Measurements from ENCODE around the gene ANKRD13B.
"Not testable (repeated sequence)": the region's sequence is repeated elsewhere in the genome, so short reads cannot be mapped to it uniquely, and the experiment has no call there.

ANKRD13B gene

GRCh38 chr17:29592850-29593551 lies at the start of gene ANKRD13B:
TSS of gene ANKRD13B (plus strand) at chr17:29593132. CDS start at chr17:29593622, 490 bp downstream.
- no peaks in the 10 kb centered on the region for H3K36me3 ChIP-seq (ENCODE audit: control insufficient read depth in 5 of 5, insufficient read depth in 5 of 5, low read length in 5 of 5)
- peak within 1 kb of the TSS in 4 of 5 donors; percentile 41 to 66 (median 59) for H3K9ac ChIP-seq (ENCODE audit: low read length in 5 of 5)

GRCh38 chr17:29544066-29544465 lies 48.9 kb upstream of the ANKRD13B start:
- H3K27me3 ChIP-seq (ENCODE audit: control insufficient read depth in 5 of 5, insufficient read depth in 4 of 5, low read length in 5 of 5): no peaks in the 10 kb centered on the region
- no peaks in the 10 kb centered on the region for H3K9me3 ChIP-seq (ENCODE audit: control insufficient read depth in 5 of 5, low read length in 5 of 5)
- H3K4me3 ChIP-seq (ENCODE audit: low read depth in 1 of 5, low read length in 5 of 5): no peak overlapping the region
- no peak overlapping the region for H3K9ac ChIP-seq (ENCODE audit: low read length in 5 of 5)
- H3K4me1 ChIP-seq (ENCODE audit: control insufficient read depth in 5 of 5, insufficient read depth in 5 of 5, low read length in 5 of 5): peaks cover 0 to 14% (median 5%) of the 10 kb centered on the region in 5 donors
- H3K36me3 ChIP-seq (ENCODE audit: control insufficient read depth in 5 of 5, insufficient read depth in 5 of 5, low read length in 5 of 5): peaks cover 18 to 38% (median 28%) of the 10 kb centered on the region in 5 donors
- H3K27ac ChIP-seq (ENCODE audit: low read depth, low read length): no peak overlapping the region

More at GRCh38 chr17:29592850-29593551, at the start of gene ANKRD13B:
- Histone ChIP-seq H3K27me3 (ENCODE audit: control insufficient read depth in 5 of 5, insufficient read depth in 4 of 5, low read length in 5 of 5) (no peaks in the 10 kb centered on the region), H3K4me3 (ENCODE audit: low read depth in 1 of 5, low read length in 5 of 5) (peak within 1 kb of the TSS in 4 of 5 donors; percentile 66 to 79 (median 72)), H3K9me3 (ENCODE audit: control insufficient read depth in 5 of 5, low read length in 5 of 5) (no peaks in the 10 kb centered on the region), H3K4me1 (ENCODE audit: control insufficient read depth in 5 of 5, insufficient read depth in 5 of 5, low read length in 5 of 5) (peaks cover 14 to 87% (median 79%) of the 10 kb centered on the region in 5 donors), H3K27ac (ENCODE audit: low read depth, low read length) (peak within 1 kb of the TSS; percentile 81)

- Histone ChIP-seq H3K27me3 (ENCODE audit: control insufficient read depth in 5 of 5, insufficient read depth in 4 of 5, low read length in 5 of 5) (no peaks in the 10 kb centered on the region), H3K4me1 (ENCODE audit: control insufficient read depth in 5 of 5, insufficient read depth in 5 of 5, low read length in 5 of 5) (peaks cover 4 to 27% (median 16%) of the 10 kb centered on the region in 5 donors), H3K9me3 (ENCODE audit: control insufficient read depth in 5 of 5, low read length in 5 of 5) (no peaks in the 10 kb centered on the region), H3K27ac (ENCODE audit: low read depth, low read length) (no peak overlapping the region), H3K9ac (ENCODE audit: low read length in 5 of 5) (no peak overlapping the region), H3K36me3 (ENCODE audit: control insufficient read depth in 5 of 5, insufficient read depth in 5 of 5, low read length in 5 of 5) (peaks cover 18 to 30% (median 25%) of the 10 kb centered on the region in 5 donors), H3K4me3 (ENCODE audit: low read depth in 1 of 5, low read length in 5 of 5) (no peak overlapping the region)
Measured at GRCh38 chr17:29546085-29546484, 46.8 kb upstream of the ANKRD13B start.

- Histone ChIP-seq H3K9ac (ENCODE audit: low read length in 5 of 5) (no peak overlapping the region), H3K4me1 (ENCODE audit: control insufficient read depth in 5 of 5, insufficient read depth in 5 of 5, low read length in 5 of 5) (peaks cover 4 to 33% (median 17%) of the 10 kb centered on the region in 5 donors), H3K27ac (ENCODE audit: low read depth, low read length) (no peak overlapping the region), H3K4me3 (ENCODE audit: low read depth in 1 of 5, low read length in 5 of 5) (no peak overlapping the region), H3K36me3 (ENCODE audit: control insufficient read depth in 5 of 5, insufficient read depth in 5 of 5, low read length in 5 of 5) (peaks cover 18 to 26% (median 24%) of the 10 kb centered on the region in 5 donors), H3K9me3 (ENCODE audit: control insufficient read depth in 5 of 5, low read length in 5 of 5) (no peaks in the 10 kb centered on the region), H3K27me3 (ENCODE audit: control insufficient read depth in 5 of 5, insufficient read depth in 4 of 5, low read length in 5 of 5) (no peaks in the 10 kb centered on the region)
Measured at GRCh38 chr17:29546830-29547229, 46.1 kb upstream of the ANKRD13B start.

- Histone ChIP-seq H3K27me3 (ENCODE audit: control insufficient read depth in 5 of 5, insufficient read depth in 4 of 5, low read length in 5 of 5) (no peaks in the 10 kb centered on the region), H3K27ac (ENCODE audit: low read depth, low read length) (no peak overlapping the region), H3K9me3 (ENCODE audit: control insufficient read depth in 5 of 5, low read length in 5 of 5) (no peaks in the 10 kb centered on the region), H3K4me3 (ENCODE audit: low read depth in 1 of 5, low read length in 5 of 5) (peak overlapping the region in 1 of 5 donors; percentile 5), H3K9ac (ENCODE audit: low read length in 5 of 5) (no peak overlapping the region), H3K36me3 (ENCODE audit: control insufficient read depth in 5 of 5, insufficient read depth in 5 of 5, low read length in 5 of 5) (peaks cover 0 to 6% (median 4%) of the 10 kb centered on the region in 5 donors), H3K4me1 (ENCODE audit: control insufficient read depth in 5 of 5, insufficient read depth in 5 of 5, low read length in 5 of 5) (peaks cover 4 to 33% (median 17%) of the 10 kb centered on the region in 5 donors)
Measured at GRCh38 chr17:29549177-29549923, 43.6 kb upstream of the ANKRD13B start.

- H3K36me3 ChIP-seq (ENCODE audit: control insufficient read depth in 5 of 5, insufficient read depth in 5 of 5, low read length in 5 of 5): peaks cover 0 to 4% (median 0%) of the 10 kb centered on the region in 5 donors
- no peak overlapping the region for H3K4me3 ChIP-seq (ENCODE audit: low read depth in 1 of 5, low read length in 5 of 5)
- peaks cover 0 to 23% (median 13%) of the 10 kb centered on the region in 5 donors for H3K4me1 ChIP-seq (ENCODE audit: control insufficient read depth in 5 of 5, insufficient read depth in 5 of 5, low read length in 5 of 5)
- H3K27ac ChIP-seq (ENCODE audit: low read depth, low read length): no peak overlapping the region
- no peaks in the 10 kb centered on the region for H3K9me3 ChIP-seq (ENCODE audit: control insufficient read depth in 5 of 5, low read length in 5 of 5)
- H3K27me3 ChIP-seq (ENCODE audit: control insufficient read depth in 5 of 5, insufficient read depth in 4 of 5, low read length in 5 of 5): no peaks in the 10 kb centered on the region
- no peak overlapping the region for H3K9ac ChIP-seq (ENCODE audit: low read length in 5 of 5)
Measured at GRCh38 chr17:29555840-29556239, 37.1 kb upstream of the ANKRD13B start.

GRCh38 chr17:29557085-29557738 lies 35.7 kb upstream of the ANKRD13B start:
- Histone ChIP-seq H3K4me3 (ENCODE audit: low read depth in 1 of 5, low read length in 5 of 5) (no peak overlapping the region), H3K36me3 (ENCODE audit: control insufficient read depth in 5 of 5, insufficient read depth in 5 of 5, low read length in 5 of 5) (peaks cover 0 to 10% (median 6%) of the 10 kb centered on the region in 5 donors), H3K9me3 (ENCODE audit: control insufficient read depth in 5 of 5, low read length in 5 of 5) (no peaks in the 10 kb centered on the region), H3K9ac (ENCODE audit: low read length in 5 of 5) (no peak overlapping the region), H3K4me1 (ENCODE audit: control insufficient read depth in 5 of 5, insufficient read depth in 5 of 5, low read length in 5 of 5) (peaks cover 6 to 29% (median 23%) of the 10 kb centered on the region in 5 donors), H3K27ac (ENCODE audit: low read depth, low read length) (no peak overlapping the region), H3K27me3 (ENCODE audit: control insufficient read depth in 5 of 5, insufficient read depth in 4 of 5, low read length in 5 of 5) (no peaks in the 10 kb centered on the region)

GRCh38 chr17:29557739-29558116 lies 35.2 kb upstream of the ANKRD13B start:
- Histone ChIP-seq H3K27me3 (ENCODE audit: control insufficient read depth in 5 of 5, insufficient read depth in 4 of 5, low read length in 5 of 5) (no peaks in the 10 kb centered on the region), H3K9me3 (ENCODE audit: control insufficient read depth in 5 of 5, low read length in 5 of 5) (no peaks in the 10 kb centered on the region), H3K36me3 (ENCODE audit: control insufficient read depth in 5 of 5, insufficient read depth in 5 of 5, low read length in 5 of 5) (peaks cover 0 to 16% (median 9%) of the 10 kb centered on the region in 5 donors), H3K27ac (ENCODE audit: low read depth, low read length) (no peak overlapping the region), H3K9ac (ENCODE audit: low read length in 5 of 5) (no peak overlapping the region), H3K4me1 (ENCODE audit: control insufficient read depth in 5 of 5, insufficient read depth in 5 of 5, low read length in 5 of 5) (peaks cover 7 to 34% (median 28%) of the 10 kb centered on the region in 5 donors), H3K4me3 (ENCODE audit: low read depth in 1 of 5, low read length in 5 of 5) (no peak overlapping the region)

- Histone ChIP-seq H3K36me3 (ENCODE audit: control insufficient read depth in 5 of 5, insufficient read depth in 5 of 5, low read length in 5 of 5) (peaks cover 0 to 18% (median 12%) of the 10 kb centered on the region in 5 donors), H3K4me1 (ENCODE audit: control insufficient read depth in 5 of 5, insufficient read depth in 5 of 5, low read length in 5 of 5) (peaks cover 7 to 38% (median 33%) of the 10 kb centered on the region in 5 donors)
- not testable (repeated sequence) for H3K9me3 ChIP-seq (ENCODE audit: control insufficient read depth in 5 of 5, low read length in 5 of 5); H3K4me3 ChIP-seq (ENCODE audit: low read depth in 1 of 5, low read length in 5 of 5); H3K27ac ChIP-seq (ENCODE audit: low read depth, low read length); H3K9ac ChIP-seq (ENCODE audit: low read length in 5 of 5); H3K27me3 ChIP-seq (ENCODE audit: control insufficient read depth in 5 of 5, insufficient read depth in 4 of 5, low read length in 5 of 5)
Measured at GRCh38 chr17:29558139-29558538, 34.8 kb upstream of the ANKRD13B start.
